GM23338 (cell line): Measurements from ENCODE around the gene AFF3. TPM values are rescaled to one million over a fixed set of nuclear protein-coding genes. Genes with fewer than 3 reads are reported as not detected.

Experiments used
- ATAC-seq: fragments of 200-7000 bp; cut with Tn5 transposase; 3 replicates; pipeline ENCODE4 v1.9.1; 2020
- DNase-seq: peaks from one replicate; pipeline ENCODE4 v3.0.0-alpha.2; 2015; ENCODE audit warnings: low spot score
- H2AFZ ChIP-seq: fragments of 200-600 bp; sonication (generic); 2 replicates; pipeline ENCODE4 v1.8.0; 2016; ENCODE audit warnings: antibody characterized with exemption, mild to moderate bottlenecking, moderate library complexity
- H3F3A ChIP-seq: fragments of 200-600 bp; sonication (generic); replicated peaks from 2 replicates; pipeline ENCODE4 v1.8.0; 2017; ENCODE audit warnings: antibody characterized with exemption, mixed run types, low read depth
- H3K27ac ChIP-seq: fragments of 200-600 bp; sonication (generic); 2 replicates; pipeline ENCODE4 v1.6.1; 2016; ENCODE audit warnings: low read depth
- H3K27me3 ChIP-seq: fragments of 200-600 bp; sonication (generic); 2 replicates; pipeline ENCODE4 v1.8.0; 2016; ENCODE audit warnings: mild to moderate bottlenecking, mixed run types, moderate library complexity; ENCODE audit not compliant: insufficient read depth
- H3K36me3 ChIP-seq: fragments of 200-600 bp; sonication (generic); 2 replicates; pipeline ENCODE4 v1.8.0; 2016; ENCODE audit warnings: mild to moderate bottlenecking; ENCODE audit not compliant: insufficient read depth
- H3K4me1 ChIP-seq: fragments of 200-600 bp; sonication (generic); 2 replicates; pipeline ENCODE4 v1.8.0; 2016; ENCODE audit warnings: mild to moderate bottlenecking, moderate library complexity; ENCODE audit not compliant: insufficient read depth
- H3K4me2 ChIP-seq: fragments of 200-600 bp; sonication (generic); 2 replicates; pipeline ENCODE4 v1.7.1; 2017; ENCODE audit warnings: mixed run types
- H3K4me3 ChIP-seq: fragments of 200-600 bp; sonication (generic); 2 replicates; pipeline ENCODE4 v1.6.1; 2016; ENCODE audit warnings: mixed run types
- H3K79me2 ChIP-seq: fragments of 200-600 bp; sonication (generic); replicated peaks from 2 replicates; pipeline ENCODE4 v1.8.0; 2017; ENCODE audit warnings: mild to moderate bottlenecking; ENCODE audit not compliant: insufficient read depth
- H3K9me2 ChIP-seq: fragments of 200-600 bp; sonication (generic); 2 replicates; pipeline ENCODE4 v1.8.0; 2017; ENCODE audit not compliant: insufficient read depth
- H4K20me1 ChIP-seq: fragments of 200-600 bp; sonication (generic); replicated peaks from 2 replicates; pipeline ENCODE4 v1.8.0; 2017; ENCODE audit warnings: mild to moderate bottlenecking; ENCODE audit not compliant: insufficient read depth
- H3K27ac Mint-ChIP-seq: 2 replicates; pipeline ENCODE4 v1.8.0; 2020; ENCODE audit warnings: inconsistent platforms, mild to moderate bottlenecking, moderate library complexity, mixed read lengths
- H3K27me3 Mint-ChIP-seq: 3 replicates; pipeline ENCODE4 v1.8.0; 2022; ENCODE audit warnings: low read depth, mild to moderate bottlenecking, moderate library complexity, mixed read lengths, inconsistent platforms; ENCODE audit not compliant: insufficient read depth, poor library complexity
- H3K36me3 Mint-ChIP-seq: 3 replicates; pipeline ENCODE4 v1.8.0; 2021; ENCODE audit warnings: low read depth, mild to moderate bottlenecking, inconsistent platforms, moderate library complexity, mixed read lengths
- H3K4me1 Mint-ChIP-seq: 3 replicates; pipeline ENCODE4 v1.8.0; 2020; ENCODE audit warnings: mild to moderate bottlenecking, inconsistent platforms, mixed read lengths
- H3K4me3 Mint-ChIP-seq: 3 replicates; pipeline ENCODE4 v1.8.0; 2021; ENCODE audit warnings: moderate library complexity, mild to moderate bottlenecking, inconsistent platforms, mixed read lengths
- H3K9me3 Mint-ChIP-seq: 3 replicates; pipeline ENCODE4 v1.8.0; 2020; ENCODE audit warnings: moderate library complexity, mild to moderate bottlenecking, inconsistent platforms, mixed read lengths
- EZH2 ChIP-seq: fragments of 200-600 bp; sonication (generic); IDR thresholded peaks from one replicate; pipeline ENCODE4 v1.8.0; 2017; ENCODE audit warnings: antibody characterized with exemption, mild to moderate bottlenecking, low read depth; ENCODE audit not compliant: unreplicated experiment
- EZH2phosphoT487 ChIP-seq: fragments of 200-600 bp; sonication (generic); IDR thresholded peaks from one replicate; pipeline ENCODE4 v1.8.1; 2018; ENCODE audit warnings: antibody characterized with exemption; ENCODE audit not compliant: unreplicated experiment
- NANOG ChIP-seq: IDR thresholded peaks from 2 replicates; pipeline ENCODE4 v1.6.1; 2016; ENCODE audit warnings: antibody characterized with exemption, borderline replicate concordance
- POLR2AphosphoS5 ChIP-seq: IDR thresholded peaks from 2 replicates; pipeline ENCODE4 v1.6.1; 2016; ENCODE audit warnings: antibody characterized with exemption, low read depth
- ZNF114 ChIP-seq: fragments of 250-450 bp; sonication (Bioruptor Pico); IDR thresholded peaks from 2 replicates; pipeline ENCODE4 v1.5.0; 2020; ENCODE audit warnings: mild to moderate bottlenecking, moderate library complexity
- polyA plus RNA-seq: library from polyadenylated mRNA; unstranded; fragments of >200 nt; fragmentation: Nextera tagmentation; extraction: Ambion mirVana; gene quantifications from 2 replicates; pipeline ENCODE4 v1.2.1, GENCODE V29; 2016
- total RNA-seq: library from RNA; depleted of rRNA; stranded (reverse); fragments of >200 nt; shearing (Covaris generic); gene quantifications from 2 replicates; pipeline ENCODE4 v1.2.3, GENCODE V29; 2014
- TF ChIP-seq, protein P1 (sequence below): IDR thresholded peaks from 2 replicates; pipeline ENCODE4 v1.6.1; 2016; ENCODE audit warnings: antibody characterized with exemption
- TF ChIP-seq, protein P2 (sequence below): fragments of 250-450 bp; sonication (Bioruptor Pico); IDR thresholded peaks from 2 replicates; pipeline ENCODE4 v1.5.0; 2020; ENCODE audit warnings: mild to moderate bottlenecking, moderate library complexity
- TF ChIP-seq, protein P3 (sequence below), 2 experiments: fragments of 200-600 bp in 1 of 2; sonication (generic) in 1 of 2; conservative IDR thresholded peaks; 2 replicates each; pipeline versions ENCODE4 v1.5.1 to v1.6.1; 2016 to 2017; ENCODE audit warnings: antibody characterized with exemption in 2 of 2, low read depth in 2 of 2, mild to moderate bottlenecking in 2 of 2, moderate library complexity in 1 of 2

AFF3 gene
- total and polyA plus RNA-seq, 2 experiments from 2014 or later = 0.73 to 1.4 TPM

GRCh38 chr2:99623035-99623434 is 519.4 kb downstream of the AFF3 start (continued):
- TF ChIP-seq, protein P1, sequence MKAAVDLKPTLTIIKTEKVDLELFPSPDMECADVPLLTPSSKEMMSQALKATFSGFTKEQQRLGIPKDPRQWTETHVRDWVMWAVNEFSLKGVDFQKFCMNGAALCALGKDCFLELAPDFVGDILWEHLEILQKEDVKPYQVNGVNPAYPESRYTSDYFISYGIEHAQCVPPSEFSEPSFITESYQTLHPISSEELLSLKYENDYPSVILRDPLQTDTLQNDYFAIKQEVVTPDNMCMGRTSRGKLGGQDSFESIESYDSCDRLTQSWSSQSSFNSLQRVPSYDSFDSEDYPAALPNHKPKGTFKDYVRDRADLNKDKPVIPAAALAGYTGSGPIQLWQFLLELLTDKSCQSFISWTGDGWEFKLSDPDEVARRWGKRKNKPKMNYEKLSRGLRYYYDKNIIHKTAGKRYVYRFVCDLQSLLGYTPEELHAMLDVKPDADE = no peak
- TF ChIP-seq EZH2phosphoT487 = no peak
- TF ChIP-seq NANOG = no peak

GRCh38 chr2:99622534-99622933 is 519.9 kb downstream of the AFF3 start:
- Mint-ChIP-seq H3K4me3 (no peak overlapping the region), H3K9me3 (no peaks in the 10 kb centered on the region), H3K4me1 (peaks cover 14% of the 10 kb centered on the region; the same call in 2 of the 3 replicates), H3K27me3 (no peaks in the 10 kb centered on the region), H3K36me3 (no peaks in the 10 kb centered on the region), H3K27ac (no peak overlapping the region)
- H3K4me1 ChIP-seq = no peaks in the 10 kb centered on the region; the same call in 1 of the 2 replicates
- no peaks in the 10 kb centered on the region for H3K79me2 ChIP-seq
- no peak for DNase-seq
- no peak overlapping the region for H2AFZ ChIP-seq
- no peak overlapping the region for H3K4me3 ChIP-seq
- H3K27ac ChIP-seq = no peak overlapping the region
- no peak for TF ChIP-seq POLR2AphosphoS5
- H3F3A ChIP-seq = no peaks in the 10 kb centered on the region
- ATAC-seq = no peak; the same call in 2 of the 3 replicates
- no peaks in the 10 kb centered on the region for H4K20me1 ChIP-seq
- H3K36me3 ChIP-seq = no peaks in the 10 kb centered on the region
- no peaks in the 10 kb centered on the region for H3K9me2 ChIP-seq
- no peaks in the 10 kb centered on the region for H3K27me3 ChIP-seq
- no peak overlapping the region for H3K4me2 ChIP-seq

GRCh38 chr2:99621774-99622173 is 520.6 kb downstream of the AFF3 start:
- Mint-ChIP-seq H3K36me3 (no peaks in the 10 kb centered on the region), H3K4me1 (peaks cover 14% of the 10 kb centered on the region; the same call in 2 of the 3 replicates), H3K27ac (peak overlapping the region; percentile 42; the same call in 1 of the 2 replicates), H3K27me3 (no peaks in the 10 kb centered on the region), H3K4me3 (no peak overlapping the region), H3K9me3 (no peaks in the 10 kb centered on the region)
- H3K9me2 ChIP-seq = no peaks in the 10 kb centered on the region
- H3K4me2 ChIP-seq = no peak overlapping the region
- no peaks in the 10 kb centered on the region; the same call in 1 of the 2 replicates for H3K4me1 ChIP-seq
- ATAC-seq = no peak
- no peaks in the 10 kb centered on the region for H3K36me3 ChIP-seq
- no peaks in the 10 kb centered on the region for H3K79me2 ChIP-seq
- H3K4me3 ChIP-seq = no peak overlapping the region
- no peak for DNase-seq
- H3F3A ChIP-seq = no peaks in the 10 kb centered on the region
- H2AFZ ChIP-seq = no peak overlapping the region
- H4K20me1 ChIP-seq = no peaks in the 10 kb centered on the region
- H3K27ac ChIP-seq = no peak overlapping the region
- no peaks in the 10 kb centered on the region for H3K27me3 ChIP-seq
- no peak for TF ChIP-seq EZH2
- TF ChIP-seq POLR2AphosphoS5 = no peak
- TF ChIP-seq NANOG = no peak
- TF ChIP-seq, protein P2, sequence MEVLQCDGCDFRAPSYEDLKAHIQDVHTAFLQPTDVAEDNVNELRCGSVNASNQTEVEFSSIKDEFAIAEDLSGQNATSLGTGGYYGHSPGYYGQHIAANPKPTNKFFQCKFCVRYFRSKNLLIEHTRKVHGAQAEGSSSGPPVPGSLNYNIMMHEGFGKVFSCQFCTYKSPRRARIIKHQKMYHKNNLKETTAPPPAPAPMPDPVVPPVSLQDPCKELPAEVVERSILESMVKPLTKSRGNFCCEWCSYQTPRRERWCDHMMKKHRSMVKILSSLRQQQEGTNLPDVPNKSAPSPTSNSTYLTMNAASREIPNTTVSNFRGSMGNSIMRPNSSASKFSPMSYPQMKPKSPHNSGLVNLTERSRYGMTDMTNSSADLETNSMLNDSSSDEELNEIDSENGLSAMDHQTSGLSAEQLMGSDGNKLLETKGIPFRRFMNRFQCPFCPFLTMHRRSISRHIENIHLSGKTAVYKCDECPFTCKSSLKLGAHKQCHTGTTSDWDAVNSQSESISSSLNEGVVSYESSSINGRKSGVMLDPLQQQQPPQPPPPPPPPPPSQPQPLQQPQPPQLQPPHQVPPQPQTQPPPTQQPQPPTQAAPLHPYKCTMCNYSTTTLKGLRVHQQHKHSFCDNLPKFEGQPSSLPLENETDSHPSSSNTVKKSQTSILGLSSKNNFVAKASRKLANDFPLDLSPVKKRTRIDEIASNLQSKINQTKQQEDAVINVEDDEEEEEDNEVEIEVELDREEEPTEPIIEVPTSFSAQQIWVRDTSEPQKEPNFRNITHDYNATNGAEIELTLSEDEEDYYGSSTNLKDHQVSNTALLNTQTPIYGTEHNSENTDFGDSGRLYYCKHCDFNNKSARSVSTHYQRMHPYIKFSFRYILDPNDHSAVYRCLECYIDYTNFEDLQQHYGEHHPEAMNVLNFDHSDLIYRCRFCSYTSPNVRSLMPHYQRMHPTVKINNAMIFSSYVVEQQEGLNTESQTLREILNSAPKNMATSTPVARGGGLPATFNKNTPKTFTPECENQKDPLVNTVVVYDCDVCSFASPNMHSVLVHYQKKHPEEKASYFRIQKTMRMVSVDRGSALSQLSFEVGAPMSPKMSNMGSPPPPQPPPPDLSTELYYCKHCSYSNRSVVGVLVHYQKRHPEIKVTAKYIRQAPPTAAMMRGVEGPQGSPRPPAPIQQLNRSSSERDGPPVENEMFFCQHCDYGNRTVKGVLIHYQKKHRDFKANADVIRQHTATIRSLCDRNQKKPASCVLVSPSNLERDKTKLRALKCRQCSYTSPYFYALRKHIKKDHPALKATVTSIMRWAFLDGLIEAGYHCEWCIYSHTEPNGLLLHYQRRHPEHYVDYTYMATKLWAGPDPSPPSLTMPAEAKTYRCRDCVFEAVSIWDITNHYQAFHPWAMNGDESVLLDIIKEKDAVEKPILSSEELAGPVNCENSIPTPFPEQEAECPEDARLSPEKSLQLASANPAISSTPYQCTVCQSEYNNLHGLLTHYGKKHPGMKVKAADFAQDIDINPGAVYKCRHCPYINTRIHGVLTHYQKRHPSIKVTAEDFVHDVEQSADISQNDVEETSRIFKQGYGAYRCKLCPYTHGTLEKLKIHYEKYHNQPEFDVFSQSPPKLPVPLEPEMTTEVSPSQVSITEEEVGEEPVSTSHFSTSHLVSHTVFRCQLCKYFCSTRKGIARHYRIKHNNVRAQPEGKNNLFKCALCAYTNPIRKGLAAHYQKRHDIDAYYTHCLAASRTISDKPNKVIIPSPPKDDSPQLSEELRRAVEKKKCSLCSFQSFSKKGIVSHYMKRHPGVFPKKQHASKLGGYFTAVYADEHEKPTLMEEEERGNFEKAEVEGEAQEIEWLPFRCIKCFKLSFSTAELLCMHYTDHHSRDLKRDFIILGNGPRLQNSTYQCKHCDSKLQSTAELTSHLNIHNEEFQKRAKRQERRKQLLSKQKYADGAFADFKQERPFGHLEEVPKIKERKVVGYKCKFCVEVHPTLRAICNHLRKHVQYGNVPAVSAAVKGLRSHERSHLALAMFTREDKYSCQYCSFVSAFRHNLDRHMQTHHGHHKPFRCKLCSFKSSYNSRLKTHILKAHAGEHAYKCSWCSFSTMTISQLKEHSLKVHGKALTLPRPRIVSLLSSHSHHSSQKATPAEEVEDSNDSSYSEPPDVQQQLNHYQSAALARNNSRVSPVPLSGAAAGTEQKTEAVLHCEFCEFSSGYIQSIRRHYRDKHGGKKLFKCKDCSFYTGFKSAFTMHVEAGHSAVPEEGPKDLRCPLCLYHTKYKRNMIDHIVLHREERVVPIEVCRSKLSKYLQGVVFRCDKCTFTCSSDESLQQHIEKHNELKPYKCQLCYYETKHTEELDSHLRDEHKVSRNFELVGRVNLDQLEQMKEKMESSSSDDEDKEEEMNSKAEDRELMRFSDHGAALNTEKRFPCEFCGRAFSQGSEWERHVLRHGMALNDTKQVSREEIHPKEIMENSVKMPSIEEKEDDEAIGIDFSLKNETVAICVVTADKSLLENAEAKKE (CRISPR knock-in tag) = no peak
- no peak for TF ChIP-seq EZH2phosphoT487
- TF ChIP-seq, protein P3, sequence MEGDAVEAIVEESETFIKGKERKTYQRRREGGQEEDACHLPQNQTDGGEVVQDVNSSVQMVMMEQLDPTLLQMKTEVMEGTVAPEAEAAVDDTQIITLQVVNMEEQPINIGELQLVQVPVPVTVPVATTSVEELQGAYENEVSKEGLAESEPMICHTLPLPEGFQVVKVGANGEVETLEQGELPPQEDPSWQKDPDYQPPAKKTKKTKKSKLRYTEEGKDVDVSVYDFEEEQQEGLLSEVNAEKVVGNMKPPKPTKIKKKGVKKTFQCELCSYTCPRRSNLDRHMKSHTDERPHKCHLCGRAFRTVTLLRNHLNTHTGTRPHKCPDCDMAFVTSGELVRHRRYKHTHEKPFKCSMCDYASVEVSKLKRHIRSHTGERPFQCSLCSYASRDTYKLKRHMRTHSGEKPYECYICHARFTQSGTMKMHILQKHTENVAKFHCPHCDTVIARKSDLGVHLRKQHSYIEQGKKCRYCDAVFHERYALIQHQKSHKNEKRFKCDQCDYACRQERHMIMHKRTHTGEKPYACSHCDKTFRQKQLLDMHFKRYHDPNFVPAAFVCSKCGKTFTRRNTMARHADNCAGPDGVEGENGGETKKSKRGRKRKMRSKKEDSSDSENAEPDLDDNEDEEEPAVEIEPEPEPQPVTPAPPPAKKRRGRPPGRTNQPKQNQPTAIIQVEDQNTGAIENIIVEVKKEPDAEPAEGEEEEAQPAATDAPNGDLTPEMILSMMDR (conservative IDR thresholded peaks at IDR 0.05; ENCODE audit: low read depth in 2 of 2) = no peak
- TF ChIP-seq ZNF114 (CRISPR knock-in tag) = no peak
